DMS 273 treated with DMSO at 0.1 percent for 48 hours (cell line): ENCODE measurements around the gene PLA2G7.

ENCODE experiments used
- DNase-seq: peaks from one replicate; lab custom pipeline; 2025; lab: John Stamatoyannopoulos, UW

The PLA2G7 gene

GRCh38 chr6:46688117-46688965, 46.8 kb downstream of the PLA2G7 start:
- no peak for DNase-seq

- DNase-seq = no peak
Observed at GRCh38 chr6:46687619-46688097, 47.5 kb downstream of the PLA2G7 start, which contains the start of gene TDRD6. TDRD6 (plus strand) TSS chr6:46687885; CDS start chr6:46688129, 244 bp downstream.

- DNase-seq = no peak
Observed at GRCh38 chr6:46684771-46685170, 50.4 kb downstream of the PLA2G7 start.

GRCh38 chr6:46677314-46677654, 57.9 kb downstream of the PLA2G7 start:
- no peak for DNase-seq

GRCh38 chr6:46676604-46677313, 58.4 kb downstream of the PLA2G7 start:
- DNase-seq = no peak

- no peak for DNase-seq
Observed at GRCh38 chr6:46674410-46674809, 60.8 kb downstream of the PLA2G7 start.

GRCh38 chr6:46667377-46667776, 67.8 kb downstream of the PLA2G7 start:
- DNase-seq = no peak

- no peak for DNase-seq
Observed at GRCh38 chr6:46661483-46661882, 73.7 kb downstream of the PLA2G7 start.

- DNase-seq = no peak
Observed at GRCh38 chr6:46657642-46658041, 77.5 kb downstream of the PLA2G7 start.

GRCh38 chr6:46655803-46656202, 79.4 kb downstream of the PLA2G7 start:
- no peak for DNase-seq
